Mesenchymal stem cell (in vitro differentiated cells and primary cell): ENCODE measurements around the gene CUTC.

Experiments used
- DNase-seq: peaks from one replicate; pipeline ENCODE4 v3.0.0-alpha.2; 2013
- H2AFZ ChIP-seq: one replicate; pipeline ENCODE4 v1.6.1; 2013; ENCODE audit warnings: low read depth, mild to moderate bottlenecking, control low read depth, inconsistent platforms, low read length, moderate library complexity
- H2AK5ac ChIP-seq: 2 replicates; pipeline ENCODE4 v1.6.1; 2013; ENCODE audit warnings: low read length, moderate library complexity, mild to moderate bottlenecking, inconsistent platforms; ENCODE audit not compliant: severe bottlenecking
- H2BK120ac ChIP-seq: one replicate; pipeline ENCODE4 v1.6.1; 2013; ENCODE audit warnings: low read depth, mild to moderate bottlenecking, inconsistent platforms, low read length, moderate library complexity
- H2BK12ac ChIP-seq, 2 experiments: one replicate each; pipeline ENCODE4 v1.6.1; 2013; ENCODE audit warnings: inconsistent platforms in 2 of 2, low read length in 2 of 2, mild to moderate bottlenecking in 2 of 2, moderate library complexity in 2 of 2, control low read depth in 1 of 2
- H2BK15ac ChIP-seq: one replicate; pipeline ENCODE4 v1.6.1; 2013; ENCODE audit warnings: mild to moderate bottlenecking, low read depth, inconsistent platforms; ENCODE audit not compliant: poor library complexity, severe bottlenecking
- H2BK5ac ChIP-seq: 2 replicates; pipeline ENCODE4 v1.6.1; 2013; ENCODE audit warnings: low read depth, mild to moderate bottlenecking, low read length, control low read depth, inconsistent platforms; ENCODE audit not compliant: poor library complexity, severe bottlenecking
- H3K14ac ChIP-seq, 2 experiments: one replicate each; pipeline ENCODE4 v1.6.1; 2013; ENCODE audit warnings: inconsistent platforms in 2 of 2, low read length in 2 of 2, control low read depth in 1 of 2, mild to moderate bottlenecking in 1 of 2, moderate library complexity in 1 of 2
- H3K18ac ChIP-seq, 2 experiments: one replicate each; pipeline ENCODE4 v1.6.1; 2013; ENCODE audit warnings: inconsistent platforms in 2 of 2, low read length in 2 of 2, control low read depth in 1 of 2, low read depth in 1 of 2, mild to moderate bottlenecking in 1 of 2
- H3K23ac ChIP-seq, 2 experiments: one replicate each; pipeline ENCODE4 v1.6.1; 2013; ENCODE audit warnings: inconsistent platforms in 2 of 2, low read length in 2 of 2, mild to moderate bottlenecking in 2 of 2, moderate library complexity in 2 of 2, control low read depth in 1 of 2
- H3K27ac ChIP-seq: 2 replicates; pipeline ENCODE4 v1.5.1; 2013; ENCODE audit warnings: mild to moderate bottlenecking, moderate library complexity, low read length, control low read depth, inconsistent platforms; ENCODE audit not compliant: poor library complexity, severe bottlenecking
- H3K27me3 ChIP-seq, 2 experiments: 2 replicates each; pipeline versions ENCODE4 v1.6.1 to v1.7.0; 2013; ENCODE audit warnings: low read length in 2 of 2, mild to moderate bottlenecking in 2 of 2, moderate library complexity in 2 of 2, control low read depth in 1 of 2, inconsistent platforms in 1 of 2; ENCODE audit not compliant: control insufficient read depth in 1 of 2, insufficient read depth in 1 of 2
- H3K36me3 ChIP-seq, 2 experiments: 2 replicates each; pipeline versions ENCODE4 v1.6.1 to v1.7.0; 2013; ENCODE audit warnings: low read length in 2 of 2, control low read depth in 1 of 2, inconsistent platforms in 1 of 2, low read depth in 1 of 2, mild to moderate bottlenecking in 1 of 2; ENCODE audit not compliant: insufficient read depth in 2 of 2, control insufficient read depth in 1 of 2
- H3K4ac ChIP-seq, 2 experiments: one replicate each; pipeline ENCODE4 v1.6.1; 2013; ENCODE audit warnings: inconsistent platforms in 2 of 2, low read length in 2 of 2, mild to moderate bottlenecking in 2 of 2, moderate library complexity in 2 of 2, control low read depth in 1 of 2, low read depth in 1 of 2
- H3K4me1 ChIP-seq: 2 replicates; pipeline ENCODE4 v1.6.1; 2013; ENCODE audit warnings: low read depth, low read length, control low read depth; ENCODE audit not compliant: control insufficient read depth, insufficient read depth
- H3K4me2 ChIP-seq: 2 replicates; pipeline ENCODE4 v1.6.1; 2013; ENCODE audit warnings: low read length, mild to moderate bottlenecking, inconsistent platforms; ENCODE audit not compliant: poor library complexity, severe bottlenecking
- H3K4me3 ChIP-seq, 2 experiments: 2 replicates each; pipeline versions ENCODE4 v1.5.1 to v1.7.0; 2013; ENCODE audit warnings: low read length in 2 of 2, mild to moderate bottlenecking in 2 of 2, control low read depth in 1 of 2, low read depth in 1 of 2; ENCODE audit not compliant: insufficient read depth in 1 of 2
- H3K79me1 ChIP-seq: replicated peaks from 2 replicates; pipeline ENCODE4 v1.6.1; 2013; ENCODE audit warnings: mild to moderate bottlenecking, control low read depth, low read length, inconsistent platforms; ENCODE audit not compliant: poor library complexity, severe bottlenecking
- H3K9ac ChIP-seq: 2 replicates; pipeline ENCODE4 v1.7.0; 2013; ENCODE audit warnings: mild to moderate bottlenecking, low read length, moderate library complexity
- H3K9me3 ChIP-seq: 2 replicates; pipeline ENCODE4 v1.7.0; 2013; ENCODE audit warnings: mild to moderate bottlenecking, low read length; ENCODE audit not compliant: control insufficient read depth
- H4K8ac ChIP-seq: one replicate; pipeline ENCODE4 v1.6.1; 2013; ENCODE audit warnings: inconsistent platforms, mild to moderate bottlenecking, low read length, moderate library complexity
- H4K91ac ChIP-seq: one replicate; pipeline ENCODE4 v1.6.1; 2013; ENCODE audit warnings: mild to moderate bottlenecking, low read length, inconsistent platforms
- WGBS: methylation state at CpG from one replicate; pipeline ENCODE4 v1.1.7; 2013; ENCODE audit warnings: mixed read lengths; 5-methylcytosine and 5-hydroxymethylcytosine counted together

CUTC gene

DNA sequence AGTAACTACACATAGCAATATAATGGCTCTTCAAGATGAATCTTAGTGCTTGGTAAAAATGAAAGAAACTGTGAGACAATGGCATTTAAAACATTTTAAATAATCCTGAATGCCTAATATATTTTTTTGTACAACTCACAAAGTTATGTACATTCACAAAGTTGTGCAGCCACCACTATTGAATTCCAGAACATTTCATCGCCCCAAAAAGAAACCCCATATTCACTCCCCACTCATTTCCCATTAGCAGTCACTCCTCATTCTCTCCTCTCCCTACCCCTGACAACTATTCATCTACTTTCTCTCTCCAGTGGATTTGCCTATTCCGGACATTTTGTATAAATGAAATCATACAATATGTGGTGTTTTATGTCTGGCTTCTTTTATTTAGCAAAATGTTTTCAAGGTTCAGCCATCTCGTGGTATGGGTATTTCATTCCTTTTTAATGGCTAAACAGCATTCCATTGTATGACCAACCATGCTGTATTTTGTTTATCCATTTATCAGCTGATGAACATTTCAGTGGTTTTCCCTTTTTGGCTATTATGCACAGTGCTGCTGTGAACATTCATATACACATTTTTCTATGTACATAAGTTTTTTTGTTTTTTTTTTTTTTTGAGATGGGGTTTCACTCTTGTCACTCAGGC lies 38.0 kb upstream of the CUTC start:
- no peak overlapping the region for H3K23ac ChIP-seq
- H3K18ac ChIP-seq: no peak overlapping the region
- H3K27me3 ChIP-seq: no peaks in the 10 kb centered on the region
- no peak overlapping the region for H2BK5ac ChIP-seq
- H3K27ac ChIP-seq: peak overlapping the region; percentile 95
- H3K4me2 ChIP-seq: no peak overlapping the region
- H3K9ac ChIP-seq: peak overlapping the region; percentile 70
- H4K91ac ChIP-seq: no peak overlapping the region
- H2BK15ac ChIP-seq: no peak overlapping the region
- no peak overlapping the region for H2AK5ac ChIP-seq
- H3K9me3 ChIP-seq: no peaks in the 10 kb centered on the region
- H4K8ac ChIP-seq: no peak overlapping the region
- peak; percentile 76 for DNase-seq
- no peak overlapping the region for H2BK120ac ChIP-seq
- no peak overlapping the region for H2BK12ac ChIP-seq
- peaks cover 20% of the 10 kb centered on the region for H3K79me1 ChIP-seq
- 100% methylated on average over 1 of the region's 3 CpGs for WGBS
- H2AFZ ChIP-seq: no peak overlapping the region
- no peak overlapping the region for H3K14ac ChIP-seq
- no peak overlapping the region for H3K4me3 ChIP-seq
- H3K4ac ChIP-seq: no peak overlapping the region
- peaks cover 4% of the 10 kb centered on the region for H3K4me1 ChIP-seq
- peaks cover 24 to 72% of the 10 kb centered on the region in 2 experiments for H3K36me3 ChIP-seq

DNA sequence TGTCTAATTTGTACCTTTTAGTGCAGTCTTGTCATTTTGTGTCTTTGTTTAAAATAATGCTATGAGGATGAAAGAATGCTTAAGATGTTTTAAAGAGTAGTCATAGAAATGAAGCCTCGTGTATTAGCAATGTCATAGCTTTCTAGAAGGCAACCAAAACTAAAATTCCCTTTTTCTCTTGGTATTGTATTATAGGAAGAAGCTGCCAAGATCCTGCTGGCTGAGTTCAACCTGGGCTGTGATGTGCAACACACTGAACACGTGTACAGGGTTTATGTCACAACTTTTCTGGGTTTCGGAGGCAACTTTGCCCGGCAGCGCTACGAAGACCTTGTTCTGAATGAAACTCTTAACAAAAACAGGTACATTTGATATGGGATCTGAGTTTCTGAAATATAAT lies 36.3 kb upstream of the CUTC start:
- Histone ChIP-seq H2AFZ (no peak overlapping the region), H3K14ac (no peak overlapping the region), H3K36me3 (peaks cover 29 to 82% of the 10 kb centered on the region in 2 experiments), H2BK12ac (no peak overlapping the region), H2BK120ac (no peak overlapping the region), H3K18ac (no peak overlapping the region), H2AK5ac (peak overlapping the region; percentile 71), H3K27me3 (no peaks in the 10 kb centered on the region), H3K4me3 (no peak overlapping the region), H3K4ac (no peak overlapping the region), H3K79me1 (peaks cover 26% of the 10 kb centered on the region), H3K23ac (no peak overlapping the region), H3K9me3 (no peaks in the 10 kb centered on the region), H3K4me1 (peaks cover 4% of the 10 kb centered on the region), H3K27ac (peak overlapping the region; percentile 50), H2BK5ac (no peak overlapping the region), H2BK15ac (no peak overlapping the region), H4K91ac (no peak overlapping the region), H3K4me2 (no peak overlapping the region), H4K8ac (no peak overlapping the region), H3K9ac (no peak overlapping the region)
- 90% methylated on average over 1 of the region's 6 CpGs for WGBS
- DNase-seq: no peak

DNA sequence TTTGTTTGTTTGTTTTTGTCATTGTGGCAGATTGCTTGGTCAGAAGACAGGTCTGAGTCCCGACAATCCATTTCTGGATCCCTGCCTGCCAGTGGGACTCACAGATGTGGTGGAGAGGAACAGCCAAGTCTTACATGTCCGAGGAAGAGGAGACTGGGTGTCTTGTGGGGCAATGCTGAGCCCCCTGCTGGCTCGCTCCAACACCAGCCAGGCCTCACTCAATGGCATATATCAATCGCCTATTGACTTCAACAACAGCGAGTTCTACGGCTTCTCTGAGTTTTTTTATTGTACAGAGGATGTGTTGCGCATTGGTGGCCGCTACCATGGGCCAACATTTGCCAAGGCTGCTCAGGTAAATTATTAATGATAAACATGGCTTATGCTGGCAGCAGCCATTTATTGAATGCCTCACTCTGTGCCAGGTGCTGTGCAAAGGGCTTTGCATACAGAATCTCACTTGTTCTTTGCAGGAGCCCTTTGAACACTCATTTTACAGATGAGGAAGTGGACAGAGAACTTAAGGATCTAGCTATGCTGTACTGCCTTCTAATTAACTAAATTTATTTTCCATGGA lies 33.4 kb upstream of the CUTC start:
- Histone ChIP-seq H3K27me3 (no peaks in the 10 kb centered on the region), H3K4me3 (no peak overlapping the region), H4K91ac (no peak overlapping the region), H3K79me1 (peaks cover 21% of the 10 kb centered on the region), H3K36me3 (peaks cover 27 to 81% of the 10 kb centered on the region in 2 experiments), H4K8ac (no peak overlapping the region), H2BK15ac (no peak overlapping the region), H3K4me1 (peaks cover 2% of the 10 kb centered on the region), H3K9me3 (no peaks in the 10 kb centered on the region), H3K4me2 (no peak overlapping the region), H3K18ac (no peak overlapping the region), H3K27ac (no peak overlapping the region), H3K14ac (no peak overlapping the region), H3K4ac (no peak overlapping the region), H2BK12ac (no peak overlapping the region), H3K23ac (no peak overlapping the region), H3K9ac (no peak overlapping the region), H2BK120ac (no peak overlapping the region), H2BK5ac (no peak overlapping the region), H2AFZ (no peak overlapping the region), H2AK5ac (no peak overlapping the region)
- no peak for DNase-seq
- WGBS: 92% methylated on average over 8 of the region's 8 CpGs

DNA sequence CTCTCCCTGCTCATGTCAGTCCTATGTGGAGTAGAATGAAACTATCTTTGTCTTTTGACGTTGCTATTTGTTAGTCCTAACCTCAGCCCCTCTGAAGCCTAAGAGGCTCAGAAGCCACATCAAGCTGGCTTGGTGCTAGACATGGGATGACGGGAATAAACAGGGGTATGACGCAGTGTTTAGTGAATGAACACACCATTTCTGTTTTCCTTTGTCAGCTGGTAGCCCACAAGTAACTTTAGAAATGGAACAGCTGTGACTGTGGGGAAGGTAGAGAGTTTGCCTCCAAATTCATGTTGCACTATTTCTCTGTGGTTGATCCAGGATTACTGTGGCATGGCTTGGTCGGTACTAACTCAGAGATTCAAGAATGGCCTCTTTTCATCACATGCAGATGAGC lies 31.4 kb upstream of the CUTC start:
- Histone ChIP-seq H3K14ac (no peak overlapping the region), H3K18ac (no peak overlapping the region), H4K8ac (no peak overlapping the region), H3K23ac (peak overlapping the region in 1 of 2 experiments; percentile 64), H2AK5ac (no peak overlapping the region), H2BK12ac (no peak overlapping the region), H4K91ac (no peak overlapping the region), H2BK5ac (no peak overlapping the region), H3K79me1 (peaks cover 32% of the 10 kb centered on the region), H3K36me3 (peaks cover 39 to 95% of the 10 kb centered on the region in 2 experiments), H3K4me2 (no peak overlapping the region), H3K27me3 (no peaks in the 10 kb centered on the region), H2BK120ac (no peak overlapping the region), H2BK15ac (no peak overlapping the region), H3K4ac (no peak overlapping the region), H2AFZ (no peak overlapping the region), H3K9ac (no peak overlapping the region), H3K27ac (no peak overlapping the region), H3K9me3 (no peaks in the 10 kb centered on the region), H3K4me1 (no peaks in the 10 kb centered on the region), H3K4me3 (no peak overlapping the region)
- WGBS: 98% methylated on average over 3 of the region's 4 CpGs
- peak; percentile 33 for DNase-seq
